Liver (tissue), 3 donors: ENCODE data around the gene PRDM5.

ENCODE experiments used
- ATF3 ChIP-seq: IDR thresholded peaks from 2 replicates; pipeline ENCODE4 v1.6.1; 2016; ENCODE audit warnings: antibody characterized with exemption
- CTCF ChIP-seq: fragments of 150-350 bp; IDR thresholded peaks from 2 replicates; pipeline ENCODE4 v1.5.1; 2017; ENCODE audit warnings: improper control_type of control experiment, low read depth, low read length; ENCODE audit not compliant: missing input control
- FOXA1 ChIP-seq: IDR thresholded peaks from 2 replicates; pipeline ENCODE4 v1.6.1; 2016; ENCODE audit warnings: antibody characterized with exemption
- GABPA ChIP-seq, 2 donors: IDR thresholded peaks in 1 of 2; conservative IDR thresholded peaks in 1 of 2; 2 replicates each; pipeline ENCODE4 v1.6.1; 2016; ENCODE audit warnings: antibody characterized with exemption in 2 of 2, mild to moderate bottlenecking in 1 of 2, moderate library complexity in 1 of 2
- HNF4A ChIP-seq, 2 donors: conservative IDR thresholded peaks; 2 replicates each; pipeline ENCODE4 v1.6.1; 2016; ENCODE audit warnings: antibody characterized with exemption in 2 of 2, mild to moderate bottlenecking in 2 of 2
- JUND ChIP-seq, 2 donors: IDR thresholded peaks; 2 replicates each; pipeline ENCODE4 v1.6.1; 2016; ENCODE audit warnings: antibody characterized with exemption in 2 of 2
- RAD21 ChIP-seq, 2 donors: IDR thresholded peaks; 2 replicates each; pipeline ENCODE4 v1.6.1; 2016; ENCODE audit warnings: antibody characterized with exemption in 2 of 2, mild to moderate bottlenecking in 2 of 2
- RXRA ChIP-seq, 2 donors: IDR thresholded peaks; 2 replicates each; pipeline ENCODE4 v1.6.1; 2017 to 2018; ENCODE audit warnings: antibody characterized with exemption in 2 of 2, mild to moderate bottlenecking in 1 of 2
- SP1 ChIP-seq: IDR thresholded peaks from 2 replicates; pipeline ENCODE4 v1.6.1; 2018; ENCODE audit warnings: antibody characterized with exemption, mild to moderate bottlenecking
- TAF1 ChIP-seq: conservative IDR thresholded peaks from 2 replicates; pipeline ENCODE4 v1.6.1; 2016; ENCODE audit warnings: antibody characterized with exemption, mild to moderate bottlenecking
- YY1 ChIP-seq: IDR thresholded peaks from 2 replicates; pipeline ENCODE4 v1.6.1; 2016; ENCODE audit warnings: antibody characterized with exemption, mild to moderate bottlenecking
- TF ChIP-seq, protein P1 (sequence below): IDR thresholded peaks from 2 replicates; pipeline ENCODE4 v1.6.1; 2016; ENCODE audit warnings: antibody characterized with exemption
- TF ChIP-seq, protein P2 (sequence below): IDR thresholded peaks from 2 replicates; pipeline ENCODE4 v1.6.1; 2016; ENCODE audit warnings: antibody characterized with exemption, mild to moderate bottlenecking
- TF ChIP-seq, protein P3 (sequence below): IDR thresholded peaks from 2 replicates; pipeline ENCODE4 v1.6.1; 2016; ENCODE audit warnings: antibody characterized with exemption
- donor health status: healthy.
- donor health status: healthy.

DNA sequence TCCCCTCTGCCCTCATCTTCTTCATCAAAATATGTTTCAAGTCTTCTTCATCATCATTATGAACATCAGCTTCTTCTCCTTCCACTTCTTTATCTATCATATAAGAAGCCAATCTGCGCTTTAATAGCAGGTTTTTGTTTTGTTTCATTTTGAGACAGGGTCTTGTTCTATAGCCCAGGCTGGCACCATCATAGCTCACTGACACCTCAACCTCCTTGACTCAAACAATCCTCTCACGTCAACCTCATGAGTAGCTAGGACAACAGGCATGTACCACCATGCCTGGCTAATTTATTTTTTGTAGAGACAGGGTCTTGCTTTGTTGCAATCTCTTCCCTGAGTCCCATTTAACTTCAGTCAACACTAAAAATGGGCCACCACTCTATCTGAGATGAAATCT is 27.0 kb downstream of the PRDM5 start:
- TF ChIP-seq YY1 (no peak), CTCF (no peak), RXRA (IDR thresholded peaks at IDR 0.05) (no peak), JUND (IDR thresholded peaks at IDR 0.05) (no peak), SP1 (no peak), GABPA (IDR thresholded peaks at IDR 0.05 in 1 of 2, conservative IDR thresholded peaks at IDR 0.05 in 1 of 2) (no peak), TAF1 (no peak), RAD21 (IDR thresholded peaks at IDR 0.05) (no peak), HNF4A (conservative IDR thresholded peaks at IDR 0.05) (no peak), ATF3 (no peak), FOXA1 (no peak)
- TF ChIP-seq, protein P1, sequence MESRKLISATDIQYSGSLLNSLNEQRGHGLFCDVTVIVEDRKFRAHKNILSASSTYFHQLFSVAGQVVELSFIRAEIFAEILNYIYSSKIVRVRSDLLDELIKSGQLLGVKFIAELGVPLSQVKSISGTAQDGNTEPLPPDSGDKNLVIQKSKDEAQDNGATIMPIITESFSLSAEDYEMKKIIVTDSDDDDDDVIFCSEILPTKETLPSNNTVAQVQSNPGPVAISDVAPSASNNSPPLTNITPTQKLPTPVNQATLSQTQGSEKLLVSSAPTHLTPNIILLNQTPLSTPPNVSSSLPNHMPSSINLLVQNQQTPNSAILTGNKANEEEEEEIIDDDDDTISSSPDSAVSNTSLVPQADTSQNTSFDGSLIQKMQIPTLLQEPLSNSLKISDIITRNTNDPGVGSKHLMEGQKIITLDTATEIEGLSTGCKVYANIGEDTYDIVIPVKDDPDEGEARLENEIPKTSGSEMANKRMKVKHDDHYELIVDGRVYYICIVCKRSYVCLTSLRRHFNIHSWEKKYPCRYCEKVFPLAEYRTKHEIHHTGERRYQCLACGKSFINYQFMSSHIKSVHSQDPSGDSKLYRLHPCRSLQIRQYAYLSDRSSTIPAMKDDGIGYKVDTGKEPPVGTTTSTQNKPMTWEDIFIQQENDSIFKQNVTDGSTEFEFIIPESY, result no peak
- TF ChIP-seq, protein P2, sequence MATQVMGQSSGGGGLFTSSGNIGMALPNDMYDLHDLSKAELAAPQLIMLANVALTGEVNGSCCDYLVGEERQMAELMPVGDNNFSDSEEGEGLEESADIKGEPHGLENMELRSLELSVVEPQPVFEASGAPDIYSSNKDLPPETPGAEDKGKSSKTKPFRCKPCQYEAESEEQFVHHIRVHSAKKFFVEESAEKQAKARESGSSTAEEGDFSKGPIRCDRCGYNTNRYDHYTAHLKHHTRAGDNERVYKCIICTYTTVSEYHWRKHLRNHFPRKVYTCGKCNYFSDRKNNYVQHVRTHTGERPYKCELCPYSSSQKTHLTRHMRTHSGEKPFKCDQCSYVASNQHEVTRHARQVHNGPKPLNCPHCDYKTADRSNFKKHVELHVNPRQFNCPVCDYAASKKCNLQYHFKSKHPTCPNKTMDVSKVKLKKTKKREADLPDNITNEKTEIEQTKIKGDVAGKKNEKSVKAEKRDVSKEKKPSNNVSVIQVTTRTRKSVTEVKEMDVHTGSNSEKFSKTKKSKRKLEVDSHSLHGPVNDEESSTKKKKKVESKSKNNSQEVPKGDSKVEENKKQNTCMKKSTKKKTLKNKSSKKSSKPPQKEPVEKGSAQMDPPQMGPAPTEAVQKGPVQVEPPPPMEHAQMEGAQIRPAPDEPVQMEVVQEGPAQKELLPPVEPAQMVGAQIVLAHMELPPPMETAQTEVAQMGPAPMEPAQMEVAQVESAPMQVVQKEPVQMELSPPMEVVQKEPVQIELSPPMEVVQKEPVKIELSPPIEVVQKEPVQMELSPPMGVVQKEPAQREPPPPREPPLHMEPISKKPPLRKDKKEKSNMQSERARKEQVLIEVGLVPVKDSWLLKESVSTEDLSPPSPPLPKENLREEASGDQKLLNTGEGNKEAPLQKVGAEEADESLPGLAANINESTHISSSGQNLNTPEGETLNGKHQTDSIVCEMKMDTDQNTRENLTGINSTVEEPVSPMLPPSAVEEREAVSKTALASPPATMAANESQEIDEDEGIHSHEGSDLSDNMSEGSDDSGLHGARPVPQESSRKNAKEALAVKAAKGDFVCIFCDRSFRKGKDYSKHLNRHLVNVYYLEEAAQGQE, result no peak
- TF ChIP-seq, protein P3, sequence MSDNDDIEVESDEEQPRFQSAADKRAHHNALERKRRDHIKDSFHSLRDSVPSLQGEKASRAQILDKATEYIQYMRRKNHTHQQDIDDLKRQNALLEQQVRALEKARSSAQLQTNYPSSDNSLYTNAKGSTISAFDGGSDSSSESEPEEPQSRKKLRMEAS, result no peak
